Endodermal cell (in vitro differentiated cells): ENCODE results near the gene DCAF15. TPM values are rescaled to one million over a fixed set of nuclear protein-coding genes. Genes with fewer than 3 reads are reported as not detected.

Experiments
- DNase-seq: peaks from one replicate; pipeline ENCODE4 v3.0.0-alpha.2; 2017
- H3K27ac ChIP-seq: 2 replicates; pipeline ENCODE4 v1.5.1; 2013; ENCODE audit warnings: mild to moderate bottlenecking, low read depth, low read length, moderate library complexity
- H3K27me3 ChIP-seq: 2 replicates; pipeline ENCODE4 v1.6.1; 2013; ENCODE audit warnings: mild to moderate bottlenecking, low read length, moderate library complexity; ENCODE audit not compliant: insufficient read depth, control insufficient read depth, poor library complexity, severe bottlenecking
- H3K36me3 ChIP-seq: 2 replicates; pipeline ENCODE4 v1.7.0; 2013; ENCODE audit warnings: mild to moderate bottlenecking, low read length, moderate library complexity; ENCODE audit not compliant: control insufficient read depth, insufficient read depth
- H3K4me1 ChIP-seq: one replicate; pipeline ENCODE4 v1.7.0; 2013; ENCODE audit warnings: low read length; ENCODE audit not compliant: control insufficient read depth, insufficient read depth
- H3K4me3 ChIP-seq: 2 replicates; pipeline ENCODE4 v1.5.1; 2013; ENCODE audit warnings: mild to moderate bottlenecking, low read length, moderate library complexity
- H3K9ac ChIP-seq: 2 replicates; pipeline ENCODE4 v1.6.1; 2013; ENCODE audit warnings: mild to moderate bottlenecking, low read length, moderate library complexity; ENCODE audit not compliant: poor library complexity, severe bottlenecking; ENCODE audit errors: extremely low read depth
- H3K9me3 ChIP-seq: 2 replicates; pipeline ENCODE4 v1.6.1; 2013; ENCODE audit warnings: mild to moderate bottlenecking, low read length, moderate library complexity; ENCODE audit not compliant: control insufficient read depth
- H3K27ac Mint-ChIP-seq: 2 replicates; pipeline ENCODE4 v1.8.0; 2020; ENCODE audit warnings: mixed read lengths
- H3K27me3 Mint-ChIP-seq: 2 replicates; pipeline ENCODE4 v1.8.0; 2021; ENCODE audit warnings: mild to moderate bottlenecking, mixed read lengths; ENCODE audit not compliant: insufficient read depth
- H3K36me3 Mint-ChIP-seq: 2 replicates; pipeline ENCODE4 v1.8.0; 2020; ENCODE audit warnings: low read depth, mixed read lengths
- H3K4me1 Mint-ChIP-seq: 2 replicates; pipeline ENCODE4 v1.8.0; 2020; ENCODE audit warnings: mixed read lengths
- H3K4me3 Mint-ChIP-seq: 2 replicates; pipeline ENCODE4 v1.8.0; 2020; ENCODE audit warnings: mild to moderate bottlenecking, moderate library complexity, mixed read lengths
- H3K9me3 Mint-ChIP-seq: 2 replicates; pipeline ENCODE4 v1.8.0; 2020; ENCODE audit warnings: mild to moderate bottlenecking, mixed read lengths
- WGBS, 2 experiments: methylation state at CpG; one replicate each; pipeline versions ENCODE4 v1.1.5 to v1.1.7; 2013; ENCODE audit warnings: missing lambda C conversion rate in 2 of 2, mixed read lengths in 1 of 2; ENCODE audit not compliant: insufficient coverage in 1 of 2, insufficient read length in 1 of 2; 5-methylcytosine and 5-hydroxymethylcytosine counted together
- total RNA-seq, 2 donors: library from RNA; stranded (reverse); fragmentation: NEBNext Ultra II Directional in 1 of 2; extraction: Animal tissue kit (Norgen Biotek cat#: 25700) in 1 of 2; gene quantifications; 2 replicates in 1 of 2; 3 replicates in 1 of 2; pipeline ENCODE4 v1.2.1, GENCODE V29; 2021
- TF ChIP-seq, protein P1 (sequence below): fragments of 200-600 bp; sonication (generic); conservative IDR thresholded peaks from 2 replicates; pipeline ENCODE4 v1.5.0; 2021; ENCODE audit warnings: antibody characterized with exemption, mild to moderate bottlenecking

DCAF15 gene
- total RNA-seq, 2 donors from 2014 or later, result 62.4 to 72.9 TPM

DNA sequence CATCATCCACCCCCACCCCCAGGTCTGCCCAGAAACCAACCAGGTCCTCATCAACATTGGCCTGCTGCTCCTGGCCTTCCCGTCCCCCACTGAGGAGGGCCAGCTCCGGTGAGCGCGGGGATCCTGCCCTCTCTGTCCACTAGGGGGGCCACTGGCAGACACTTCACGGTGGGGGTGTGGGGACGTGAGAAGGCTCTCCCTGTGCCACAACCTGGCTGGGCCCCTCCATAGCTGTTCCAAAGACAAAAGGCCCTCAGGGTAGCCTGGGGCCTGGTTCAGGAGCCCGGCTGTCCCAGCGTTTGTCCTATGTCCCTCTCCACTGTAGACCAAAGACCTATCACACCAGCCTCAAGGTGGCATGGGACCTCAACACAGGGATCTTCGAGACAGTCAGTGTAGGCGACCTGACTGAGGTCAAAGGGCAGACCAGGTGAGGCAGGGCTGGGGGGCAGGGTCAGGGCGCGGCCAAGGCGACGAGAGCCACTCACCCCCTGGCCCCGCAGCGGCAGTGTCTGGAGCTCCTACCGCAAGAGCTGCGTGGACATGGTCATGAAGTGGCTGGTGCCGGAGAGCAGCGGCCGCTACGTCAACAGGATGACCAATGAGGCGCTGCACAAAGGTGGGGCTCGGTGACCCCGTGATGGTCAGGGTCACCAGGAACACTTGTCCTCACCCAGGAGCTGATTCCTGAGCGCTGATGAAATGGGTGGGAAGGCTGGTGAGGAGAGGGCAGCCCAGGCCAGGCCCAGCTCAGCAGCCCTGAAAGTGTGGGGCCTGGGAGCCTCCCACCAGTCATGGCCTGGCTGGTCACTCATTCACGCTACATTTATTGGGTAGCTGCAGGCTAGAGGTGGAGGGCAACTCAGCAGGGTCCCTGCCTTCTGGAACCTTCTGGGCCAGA lies 7.9 kb downstream of the DCAF15 start:
- Histone ChIP-seq H3K9me3 (no peaks in the 10 kb centered on the region), H3K36me3 (peaks cover 37% of the 10 kb centered on the region), H3K27ac (no peak overlapping the region), H3K9ac (no peak overlapping the region), H3K4me3 (no peak overlapping the region), H3K4me1 (no peaks in the 10 kb centered on the region), H3K27me3 (no peaks in the 10 kb centered on the region)
- Mint-ChIP-seq H3K4me1 (peaks cover 5% of the 10 kb centered on the region), H3K27me3 (peaks cover 18% of the 10 kb centered on the region), H3K36me3 (peaks cover 45% of the 10 kb centered on the region), H3K4me3 (no peak overlapping the region), H3K27ac (no peak overlapping the region), H3K9me3 (no peaks in the 10 kb centered on the region)
- 95 to 96% methylated on average over 21 to 27 of the region's 27 CpGs for WGBS, 2 experiments
- DNase-seq, result peak; percentile 80
- TF ChIP-seq, protein P1, sequence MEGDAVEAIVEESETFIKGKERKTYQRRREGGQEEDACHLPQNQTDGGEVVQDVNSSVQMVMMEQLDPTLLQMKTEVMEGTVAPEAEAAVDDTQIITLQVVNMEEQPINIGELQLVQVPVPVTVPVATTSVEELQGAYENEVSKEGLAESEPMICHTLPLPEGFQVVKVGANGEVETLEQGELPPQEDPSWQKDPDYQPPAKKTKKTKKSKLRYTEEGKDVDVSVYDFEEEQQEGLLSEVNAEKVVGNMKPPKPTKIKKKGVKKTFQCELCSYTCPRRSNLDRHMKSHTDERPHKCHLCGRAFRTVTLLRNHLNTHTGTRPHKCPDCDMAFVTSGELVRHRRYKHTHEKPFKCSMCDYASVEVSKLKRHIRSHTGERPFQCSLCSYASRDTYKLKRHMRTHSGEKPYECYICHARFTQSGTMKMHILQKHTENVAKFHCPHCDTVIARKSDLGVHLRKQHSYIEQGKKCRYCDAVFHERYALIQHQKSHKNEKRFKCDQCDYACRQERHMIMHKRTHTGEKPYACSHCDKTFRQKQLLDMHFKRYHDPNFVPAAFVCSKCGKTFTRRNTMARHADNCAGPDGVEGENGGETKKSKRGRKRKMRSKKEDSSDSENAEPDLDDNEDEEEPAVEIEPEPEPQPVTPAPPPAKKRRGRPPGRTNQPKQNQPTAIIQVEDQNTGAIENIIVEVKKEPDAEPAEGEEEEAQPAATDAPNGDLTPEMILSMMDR, result peak; percentile 69

DNA sequence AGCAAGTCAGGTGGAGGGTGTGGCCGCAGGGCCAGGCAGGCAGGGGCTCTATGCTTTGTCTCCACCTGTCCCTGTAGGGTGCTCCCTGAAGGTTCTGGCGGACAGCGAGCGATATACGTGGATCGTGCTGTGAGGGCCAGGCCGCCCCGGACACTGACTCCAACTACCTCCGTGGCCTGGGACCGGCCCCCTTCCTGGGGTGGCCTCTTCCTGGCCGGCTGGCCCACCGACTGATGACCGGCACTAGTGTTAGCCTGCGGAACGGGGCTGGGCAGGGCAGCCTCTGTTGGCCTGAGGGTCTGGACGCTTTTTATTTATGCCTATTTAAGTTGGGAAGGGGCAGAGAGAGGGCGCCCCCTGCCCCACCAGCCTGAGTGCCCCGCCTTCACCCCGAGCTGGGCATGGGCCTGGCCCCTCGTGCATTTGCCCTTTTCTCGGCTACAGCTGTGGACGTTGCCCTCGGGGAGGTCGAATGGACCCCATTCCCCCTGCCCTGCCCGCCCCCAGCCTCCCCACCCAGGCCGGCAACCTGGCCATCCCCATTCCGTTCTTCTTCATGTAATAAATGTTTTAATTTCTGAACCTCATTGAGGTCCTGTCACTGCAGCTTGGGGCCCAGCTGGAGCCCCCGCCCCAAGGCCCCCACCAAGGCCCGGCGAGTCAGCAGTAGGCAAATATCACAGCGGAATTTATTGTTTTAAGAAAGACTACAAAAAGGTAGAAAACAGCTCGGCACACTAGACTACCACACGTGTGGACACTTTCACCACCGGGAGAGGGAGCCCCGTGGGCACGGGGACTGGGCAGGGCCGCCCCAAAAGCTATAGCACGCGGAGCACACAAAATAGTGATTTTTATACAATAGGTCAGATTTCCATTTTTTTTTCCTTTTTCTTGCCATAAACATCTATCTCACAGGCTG lies 8.8 kb downstream of the DCAF15 start:
- Histone ChIP-seq H3K4me1 (no peaks in the 10 kb centered on the region), H3K27me3 (no peaks in the 10 kb centered on the region), H3K27ac (no peak overlapping the region), H3K36me3 (peaks cover 32% of the 10 kb centered on the region), H3K9me3 (no peaks in the 10 kb centered on the region), H3K9ac (no peak overlapping the region), H3K4me3 (no peak overlapping the region)
- H3K9me3 Mint-ChIP-seq, result no peaks in the 10 kb centered on the region
- H3K36me3 Mint-ChIP-seq, result peaks cover 41% of the 10 kb centered on the region
- H3K4me1 Mint-ChIP-seq, result peaks cover 5% of the 10 kb centered on the region
- H3K27ac Mint-ChIP-seq, result no peak overlapping the region
- H3K27me3 Mint-ChIP-seq, result peaks cover 18% of the 10 kb centered on the region
- TF ChIP-seq, protein P1, result no peak
- WGBS, 2 experiments, result 94 to 95% methylated on average over 18 to 36 of the region's 39 CpGs
- no peak overlapping the region for H3K4me3 Mint-ChIP-seq
- no peak for DNase-seq

DNA sequence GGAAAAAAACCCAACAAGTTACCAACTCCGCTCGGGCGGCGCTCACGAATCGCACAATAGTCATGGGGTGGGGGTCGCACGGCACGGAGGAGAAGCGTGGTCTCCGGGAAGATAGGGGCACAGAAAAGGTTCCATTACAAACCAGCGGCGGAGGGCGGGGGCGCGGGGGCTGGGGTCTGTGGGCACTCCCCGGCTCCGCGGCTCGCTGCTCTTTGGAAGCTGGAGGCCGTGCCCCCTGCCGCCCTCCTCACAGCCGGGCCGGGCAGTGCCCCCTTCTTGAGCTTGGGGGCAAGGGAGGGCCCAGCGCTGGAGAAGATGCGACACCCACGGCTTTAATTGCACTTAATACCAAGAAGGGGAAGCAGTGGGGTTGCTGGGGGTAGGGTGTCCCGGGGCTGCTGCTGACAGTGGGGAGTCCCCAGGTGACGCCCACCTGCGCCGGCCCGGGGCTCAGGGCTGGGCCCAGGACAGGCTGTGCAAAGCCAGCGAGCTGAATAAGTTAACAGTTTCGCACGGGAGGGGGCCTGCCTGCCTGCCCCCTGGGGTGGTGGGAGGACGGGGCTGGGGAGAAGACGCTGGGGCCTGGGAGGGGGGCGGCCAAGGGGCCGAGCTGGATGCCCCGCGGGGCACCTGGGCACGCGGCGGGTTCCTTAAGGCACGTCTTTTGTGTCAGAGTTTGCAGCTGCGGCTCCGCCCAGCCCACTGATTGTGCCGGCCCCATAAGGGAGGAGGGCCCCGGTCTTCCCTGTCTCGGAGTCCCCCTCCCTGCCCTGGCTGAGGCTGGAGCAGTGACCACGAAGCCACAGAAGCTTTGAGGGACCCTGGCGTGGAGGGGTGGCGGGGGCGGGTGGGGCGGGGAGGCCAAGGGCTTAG lies 9.8 kb downstream of the DCAF15 start:
- H3K9me3 ChIP-seq, result no peaks in the 10 kb centered on the region
- peaks cover 5% of the 10 kb centered on the region for H3K4me1 Mint-ChIP-seq

More for the DNA sequence above, 9.8 kb downstream of the DCAF15 start:
- no peaks in the 10 kb centered on the region for H3K9me3 Mint-ChIP-seq
- DNase-seq, result peak; percentile 86
- H3K4me3 Mint-ChIP-seq, result peak overlapping the region; percentile 34
- no peak overlapping the region for H3K9ac ChIP-seq
- H3K4me1 ChIP-seq, result no peaks in the 10 kb centered on the region
- no peak overlapping the region for H3K4me3 ChIP-seq
- H3K36me3 ChIP-seq, result peaks cover 33% of the 10 kb centered on the region
- H3K27me3 ChIP-seq, result no peaks in the 10 kb centered on the region
- H3K27ac Mint-ChIP-seq, result no peak overlapping the region
- peaks cover 34% of the 10 kb centered on the region for H3K36me3 Mint-ChIP-seq
- H3K27ac ChIP-seq, result peak overlapping the region; percentile 32
- TF ChIP-seq, protein P1, result no peak
- 72 to 80% methylated on average over 27 to 55 of the region's 55 CpGs for WGBS, 2 experiments
- peaks cover 18% of the 10 kb centered on the region for H3K27me3 Mint-ChIP-seq
